Measurements from ENCODE around the gene SGSM1.

The SGSM1 gene

GRCh38 chr22:24760708-24761306 is 45.2 kb upstream of the SGSM1 start:
- no peak overlapping the region for H2AFZ ChIP-seq (ENCODE audit: low read length)
- no peaks in the 10 kb centered on the region for H3K9me3 ChIP-seq (ENCODE audit: insufficient read depth, low read depth, low read length)
- no peak overlapping the region for H3K9ac ChIP-seq (ENCODE audit: low read depth, low read length, poor library complexity, severe bottlenecking)
- H4K20me1 ChIP-seq (ENCODE audit: insufficient read depth, low read length, poor library complexity, severe bottlenecking): no peaks in the 10 kb centered on the region
- H3K4me2 ChIP-seq (ENCODE audit: low read depth, low read length, poor library complexity, severe bottlenecking): no peak overlapping the region
- H3K36me3 ChIP-seq (ENCODE audit: insufficient read depth, low read length): no peaks in the 10 kb centered on the region
- H3K79me2 ChIP-seq (ENCODE audit: insufficient read depth, low read length): no peaks in the 10 kb centered on the region
- H3K9me2 ChIP-seq (replicated peaks; ENCODE audit: low read depth, low read length): no peaks in the 10 kb centered on the region
- TF ChIP-seq, protein P1, sequence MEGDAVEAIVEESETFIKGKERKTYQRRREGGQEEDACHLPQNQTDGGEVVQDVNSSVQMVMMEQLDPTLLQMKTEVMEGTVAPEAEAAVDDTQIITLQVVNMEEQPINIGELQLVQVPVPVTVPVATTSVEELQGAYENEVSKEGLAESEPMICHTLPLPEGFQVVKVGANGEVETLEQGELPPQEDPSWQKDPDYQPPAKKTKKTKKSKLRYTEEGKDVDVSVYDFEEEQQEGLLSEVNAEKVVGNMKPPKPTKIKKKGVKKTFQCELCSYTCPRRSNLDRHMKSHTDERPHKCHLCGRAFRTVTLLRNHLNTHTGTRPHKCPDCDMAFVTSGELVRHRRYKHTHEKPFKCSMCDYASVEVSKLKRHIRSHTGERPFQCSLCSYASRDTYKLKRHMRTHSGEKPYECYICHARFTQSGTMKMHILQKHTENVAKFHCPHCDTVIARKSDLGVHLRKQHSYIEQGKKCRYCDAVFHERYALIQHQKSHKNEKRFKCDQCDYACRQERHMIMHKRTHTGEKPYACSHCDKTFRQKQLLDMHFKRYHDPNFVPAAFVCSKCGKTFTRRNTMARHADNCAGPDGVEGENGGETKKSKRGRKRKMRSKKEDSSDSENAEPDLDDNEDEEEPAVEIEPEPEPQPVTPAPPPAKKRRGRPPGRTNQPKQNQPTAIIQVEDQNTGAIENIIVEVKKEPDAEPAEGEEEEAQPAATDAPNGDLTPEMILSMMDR (conservative IDR thresholded peaks at IDR 0.05; ENCODE audit: low read length): no peak
- TF ChIP-seq EZH2phosphoT487 (IDR thresholded peaks at IDR 0.05; ENCODE audit: borderline replicate concordance): no peak
- H3K4me3 ChIP-seq (ENCODE audit: low read length, poor library complexity, severe bottlenecking): no peak overlapping the region
- no peaks in the 10 kb centered on the region for H3F3A ChIP-seq (ENCODE audit: low read depth)
- no peaks in the 10 kb centered on the region for H3K27me3 ChIP-seq (ENCODE audit: insufficient read depth, low read length, poor library complexity, severe bottlenecking)
- no peaks in the 10 kb centered on the region for H3K4me1 ChIP-seq (ENCODE audit: insufficient read depth, low read length, poor library complexity, severe bottlenecking)

DNA sequence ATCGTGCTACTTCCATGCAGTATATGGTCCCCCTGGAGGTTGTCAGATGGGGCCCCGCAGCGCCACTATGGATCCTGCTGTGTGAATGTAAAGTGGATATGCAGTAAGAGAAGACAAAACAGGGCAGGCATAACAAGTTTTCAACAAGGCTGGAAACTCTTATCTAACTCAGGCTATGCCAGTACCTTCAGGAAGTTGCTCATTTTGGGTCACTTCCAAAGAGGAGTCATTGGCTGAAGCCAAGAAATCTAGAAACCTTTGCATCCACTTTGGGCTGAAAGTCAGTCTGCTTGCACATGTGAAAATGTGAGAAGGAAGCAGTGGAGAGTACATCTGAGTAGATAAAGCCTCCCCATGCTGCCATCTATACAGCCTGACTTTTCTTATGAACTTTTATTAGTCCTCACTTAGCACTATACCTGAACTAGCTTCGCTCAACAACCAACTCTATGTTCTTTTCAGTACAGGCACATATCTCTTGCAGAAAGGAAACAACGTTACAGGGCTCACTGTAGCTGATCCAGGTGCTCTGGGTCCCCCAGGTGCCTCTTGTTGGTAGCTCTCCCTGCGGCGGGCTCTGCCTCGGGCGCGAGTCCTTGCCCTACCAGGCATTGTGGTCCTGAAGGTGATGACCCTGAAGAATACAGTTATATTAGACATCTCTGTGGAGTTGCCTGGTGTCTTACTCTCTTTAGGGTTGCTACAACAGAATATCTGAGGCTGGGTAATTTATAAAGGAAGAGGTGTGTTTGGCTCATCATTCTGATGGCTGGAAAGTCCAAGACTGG is 43.9 kb upstream of the SGSM1 start:
- H3K4me1 ChIP-seq (ENCODE audit: insufficient read depth, low read length, poor library complexity, severe bottlenecking): no peaks in the 10 kb centered on the region
- no peak overlapping the region for H2AFZ ChIP-seq (ENCODE audit: low read length)
- no peak overlapping the region for H3K4me2 ChIP-seq (ENCODE audit: low read depth, low read length, poor library complexity, severe bottlenecking)
- H3K9me3 ChIP-seq (ENCODE audit: insufficient read depth, low read depth, low read length): no peaks in the 10 kb centered on the region
- H3K79me2 ChIP-seq (ENCODE audit: insufficient read depth, low read length): no peaks in the 10 kb centered on the region
- no peak overlapping the region for H3K9ac ChIP-seq (ENCODE audit: low read depth, low read length, poor library complexity, severe bottlenecking)
- H3K4me3 ChIP-seq (ENCODE audit: low read length, poor library complexity, severe bottlenecking): no peak overlapping the region
- H3K9me2 ChIP-seq (replicated peaks; ENCODE audit: low read depth, low read length): no peaks in the 10 kb centered on the region
- no peaks in the 10 kb centered on the region for H3K36me3 ChIP-seq (ENCODE audit: insufficient read depth, low read length)
- H4K20me1 ChIP-seq (ENCODE audit: insufficient read depth, low read length, poor library complexity, severe bottlenecking): no peaks in the 10 kb centered on the region
- H3K27me3 ChIP-seq (ENCODE audit: insufficient read depth, low read length, poor library complexity, severe bottlenecking): no peaks in the 10 kb centered on the region
- no peaks in the 10 kb centered on the region for H3F3A ChIP-seq (ENCODE audit: low read depth)
- TF ChIP-seq, protein P1 (conservative IDR thresholded peaks at IDR 0.05; ENCODE audit: low read length): no peak
- no peak for TF ChIP-seq EZH2phosphoT487 (IDR thresholded peaks at IDR 0.05; ENCODE audit: borderline replicate concordance)

DNA sequence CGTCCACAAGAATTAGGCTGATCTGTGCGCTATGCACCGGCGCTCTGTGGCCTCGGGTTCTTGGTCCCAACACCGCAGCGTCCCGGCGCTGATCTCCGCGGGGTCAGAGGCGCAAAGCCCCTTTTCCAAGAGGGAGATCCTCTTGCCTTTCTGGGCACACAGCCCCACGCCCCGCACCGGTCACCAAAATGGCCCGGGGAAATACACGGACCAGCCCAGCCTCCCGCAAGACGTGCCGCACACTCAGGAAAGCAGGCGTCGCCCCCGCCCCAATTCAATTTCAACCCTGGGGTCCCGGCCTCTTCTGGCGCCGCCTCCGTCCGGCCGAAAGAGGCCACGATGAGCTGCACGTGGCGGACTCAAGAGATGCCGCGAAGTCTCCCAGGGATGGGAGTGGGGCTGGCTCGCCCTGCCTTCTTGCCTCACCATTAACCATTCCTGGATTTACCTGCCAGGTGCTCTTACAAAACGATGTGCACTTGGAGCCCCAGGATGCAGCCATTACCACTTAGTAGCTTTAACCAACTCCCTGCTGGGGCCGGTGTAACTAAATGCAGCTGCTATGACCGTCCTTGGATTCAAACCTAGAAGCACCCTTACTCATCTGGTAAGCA is 42.0 kb upstream of the SGSM1 start:
- Histone ChIP-seq H3K36me3 (ENCODE audit: insufficient read depth, low read length) (no peaks in the 10 kb centered on the region), H3K9me3 (ENCODE audit: insufficient read depth, low read depth, low read length) (no peaks in the 10 kb centered on the region), H3K4me1 (ENCODE audit: insufficient read depth, low read length, poor library complexity, severe bottlenecking) (no peaks in the 10 kb centered on the region), H3K79me2 (ENCODE audit: insufficient read depth, low read length) (no peaks in the 10 kb centered on the region), H3F3A (ENCODE audit: low read depth) (no peaks in the 10 kb centered on the region), H3K9me2 (replicated peaks; ENCODE audit: low read depth, low read length) (no peaks in the 10 kb centered on the region), H4K20me1 (ENCODE audit: insufficient read depth, low read length, poor library complexity, severe bottlenecking) (no peaks in the 10 kb centered on the region), H3K4me3 (ENCODE audit: low read length, poor library complexity, severe bottlenecking) (no peak overlapping the region), H3K9ac (ENCODE audit: low read depth, low read length, poor library complexity, severe bottlenecking) (no peak overlapping the region), H3K27me3 (ENCODE audit: insufficient read depth, low read length, poor library complexity, severe bottlenecking) (no peaks in the 10 kb centered on the region), H2AFZ (ENCODE audit: low read length) (no peak overlapping the region), H3K4me2 (ENCODE audit: low read depth, low read length, poor library complexity, severe bottlenecking) (no peak overlapping the region)
- no peak for TF ChIP-seq EZH2phosphoT487 (IDR thresholded peaks at IDR 0.05; ENCODE audit: borderline replicate concordance)
- TF ChIP-seq, protein P1 (conservative IDR thresholded peaks at IDR 0.05; ENCODE audit: low read length): no peak
